Duodenal mucosa (tissue), 2 donors: Measurements from ENCODE around the gene KCMF1.

Experiments
- H3K27ac ChIP-seq: one replicate; pipeline ENCODE4 v1.7.0; 2013; ENCODE audit warnings: low read depth, low read length
- H3K27me3 ChIP-seq, 2 donors: one replicate each; pipeline ENCODE4 v1.7.0; 2013; ENCODE audit warnings: low read length in 2 of 2, control low read depth in 1 of 2; ENCODE audit not compliant: insufficient read depth in 2 of 2, control insufficient read depth in 1 of 2
- H3K36me3 ChIP-seq, 2 donors: one replicate each; pipeline ENCODE4 v1.7.0; 2013; ENCODE audit warnings: low read length in 2 of 2, control low read depth in 1 of 2; ENCODE audit not compliant: insufficient read depth in 2 of 2, control insufficient read depth in 1 of 2
- H3K4me1 ChIP-seq, 2 donors: one replicate each; pipeline ENCODE4 v1.7.0; 2013; ENCODE audit warnings: low read length in 2 of 2, control low read depth in 1 of 2; ENCODE audit not compliant: insufficient read depth in 2 of 2, control insufficient read depth in 1 of 2
- H3K4me3 ChIP-seq, 2 donors: one replicate each; pipeline ENCODE4 v1.7.0; 2013; ENCODE audit warnings: low read length in 2 of 2, low read depth in 1 of 2
- H3K9ac ChIP-seq, 2 donors: one replicate each; pipeline ENCODE4 v1.7.0; 2013; ENCODE audit warnings: low read length in 2 of 2, low read depth in 1 of 2
- H3K9me3 ChIP-seq, 2 donors: one replicate each; pipeline ENCODE4 v1.7.0; 2013; ENCODE audit warnings: low read length in 2 of 2, control low read depth in 1 of 2; ENCODE audit not compliant: control insufficient read depth in 1 of 2

The KCMF1 gene

GRCh38 chr2:84964406-84965191 is 6.4 kb upstream of the KCMF1 start:
- H3K4me3 ChIP-seq = no peak overlapping the region
- H3K36me3 ChIP-seq = peaks cover 0 to 11% of the 10 kb centered on the region in 2 donors
- no peak overlapping the region for H3K27ac ChIP-seq
- no peak overlapping the region for H3K9ac ChIP-seq
- no peaks in the 10 kb centered on the region for H3K9me3 ChIP-seq
- no peaks in the 10 kb centered on the region for H3K27me3 ChIP-seq
- H3K4me1 ChIP-seq = peaks cover 19 to 24% of the 10 kb centered on the region in 2 donors

GRCh38 chr2:84965192-84965516 is 5.8 kb upstream of the KCMF1 start:
- Histone ChIP-seq H3K9ac (no peak overlapping the region), H3K4me1 (peaks cover 19 to 24% of the 10 kb centered on the region in 2 donors), H3K4me3 (no peak overlapping the region), H3K27me3 (no peaks in the 10 kb centered on the region), H3K27ac (no peak overlapping the region), H3K36me3 (peaks cover 0 to 11% of the 10 kb centered on the region in 2 donors), H3K9me3 (no peaks in the 10 kb centered on the region)

- no peak overlapping the region for H3K4me3 ChIP-seq
- H3K9ac ChIP-seq = no peak overlapping the region
- H3K4me1 ChIP-seq = peaks cover 19 to 22% of the 10 kb centered on the region in 2 donors
- no peak overlapping the region for H3K27ac ChIP-seq
- peaks cover 0 to 11% of the 10 kb centered on the region in 2 donors for H3K36me3 ChIP-seq
- no peaks in the 10 kb centered on the region for H3K9me3 ChIP-seq
- H3K27me3 ChIP-seq = no peaks in the 10 kb centered on the region
Observed at GRCh38 chr2:84965827-84966226, 5.1 kb upstream of the KCMF1 start.

GRCh38 chr2:84966731-84967130 is 4.2 kb upstream of the KCMF1 start:
- no peaks in the 10 kb centered on the region for H3K27me3 ChIP-seq
- no peak overlapping the region for H3K4me3 ChIP-seq
- H3K36me3 ChIP-seq = peaks cover 0 to 11% of the 10 kb centered on the region in 2 donors
- H3K9me3 ChIP-seq = no peaks in the 10 kb centered on the region
- peaks cover 19 to 22% of the 10 kb centered on the region in 2 donors for H3K4me1 ChIP-seq
- H3K9ac ChIP-seq = no peak overlapping the region
- H3K27ac ChIP-seq = no peak overlapping the region

- Histone ChIP-seq H3K4me1 (peaks cover 28 to 37% of the 10 kb centered on the region in 2 donors), H3K27me3 (no peaks in the 10 kb centered on the region), H3K9ac (peak overlapping the region; percentile 87 to 90), H3K9me3 (no peaks in the 10 kb centered on the region), H3K36me3 (peaks cover 6 to 8% of the 10 kb centered on the region in 2 donors), H3K27ac (peak overlapping the region; percentile 96), H3K4me3 (peak overlapping the region; percentile 87 to 88)
Observed at GRCh38 chr2:84969511-84970209, 1.3 kb upstream of the KCMF1 start.

- no peaks in the 10 kb centered on the region for H3K27me3 ChIP-seq
- H3K9ac ChIP-seq = peak overlapping the region; percentile 87 to 90
- no peaks in the 10 kb centered on the region for H3K9me3 ChIP-seq
- H3K4me1 ChIP-seq = peaks cover 32 to 37% of the 10 kb centered on the region in 2 donors
- peak overlapping the region; percentile 87 to 88 for H3K4me3 ChIP-seq
- peak overlapping the region; percentile 96 for H3K27ac ChIP-seq
- peaks cover 0 to 8% of the 10 kb centered on the region in 2 donors for H3K36me3 ChIP-seq
Observed at GRCh38 chr2:84970210-84970867, 622 bp upstream of the KCMF1 start.

GRCh38 chr2:84971510-84972206 is 697 bp downstream of the KCMF1 start:
- Histone ChIP-seq H3K4me3 (peak overlapping the region; percentile 81 to 99), H3K27me3 (no peaks in the 10 kb centered on the region), H3K9ac (peak overlapping the region; percentile 97 to 99), H3K27ac (peak overlapping the region; percentile 90), H3K9me3 (no peaks in the 10 kb centered on the region), H3K4me1 (peaks cover 34 to 41% of the 10 kb centered on the region in 2 donors), H3K36me3 (peaks cover 0 to 8% of the 10 kb centered on the region in 2 donors)

- Histone ChIP-seq H3K9ac (peak overlapping the region; percentile 97 to 99), H3K27me3 (no peaks in the 10 kb centered on the region), H3K9me3 (no peaks in the 10 kb centered on the region), H3K4me3 (peak overlapping the region; percentile 81 to 99), H3K4me1 (peaks cover 34 to 41% of the 10 kb centered on the region in 2 donors), H3K36me3 (peaks cover 0 to 8% of the 10 kb centered on the region in 2 donors), H3K27ac (peak overlapping the region; percentile 90)
Observed at GRCh38 chr2:84972207-84972783, 1.3 kb downstream of the KCMF1 start.

- Histone ChIP-seq H3K4me1 (peaks cover 34 to 41% of the 10 kb centered on the region in 2 donors), H3K9me3 (no peaks in the 10 kb centered on the region), H3K36me3 (peaks cover 0 to 8% of the 10 kb centered on the region in 2 donors), H3K27me3 (no peaks in the 10 kb centered on the region), H3K4me3 (peak overlapping the region; percentile 81 to 99), H3K9ac (peak overlapping the region; percentile 97 to 99), H3K27ac (no peak overlapping the region)
Observed at GRCh38 chr2:84972932-84973331, 2.0 kb downstream of the KCMF1 start.
